ENCODE measurements around the gene ANKRD52.

GRCh38 chr12:56206452-56207166, 51.6 kb downstream of the ANKRD52 start:
- TF ChIP-seq, protein P1, sequence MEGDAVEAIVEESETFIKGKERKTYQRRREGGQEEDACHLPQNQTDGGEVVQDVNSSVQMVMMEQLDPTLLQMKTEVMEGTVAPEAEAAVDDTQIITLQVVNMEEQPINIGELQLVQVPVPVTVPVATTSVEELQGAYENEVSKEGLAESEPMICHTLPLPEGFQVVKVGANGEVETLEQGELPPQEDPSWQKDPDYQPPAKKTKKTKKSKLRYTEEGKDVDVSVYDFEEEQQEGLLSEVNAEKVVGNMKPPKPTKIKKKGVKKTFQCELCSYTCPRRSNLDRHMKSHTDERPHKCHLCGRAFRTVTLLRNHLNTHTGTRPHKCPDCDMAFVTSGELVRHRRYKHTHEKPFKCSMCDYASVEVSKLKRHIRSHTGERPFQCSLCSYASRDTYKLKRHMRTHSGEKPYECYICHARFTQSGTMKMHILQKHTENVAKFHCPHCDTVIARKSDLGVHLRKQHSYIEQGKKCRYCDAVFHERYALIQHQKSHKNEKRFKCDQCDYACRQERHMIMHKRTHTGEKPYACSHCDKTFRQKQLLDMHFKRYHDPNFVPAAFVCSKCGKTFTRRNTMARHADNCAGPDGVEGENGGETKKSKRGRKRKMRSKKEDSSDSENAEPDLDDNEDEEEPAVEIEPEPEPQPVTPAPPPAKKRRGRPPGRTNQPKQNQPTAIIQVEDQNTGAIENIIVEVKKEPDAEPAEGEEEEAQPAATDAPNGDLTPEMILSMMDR (IDR thresholded peaks at IDR 0.05): peak; percentile 35 to 56 (median 51)
- TF ChIP-seq POLR2A (IDR thresholded peaks at IDR 0.05): no peak
